Activated gamma-delta T cell treated with anti-CD3 and anti-CD28 coated beads, Interleukin-2, amount 50 U/mL, for 16 hours (primary cell): Measurements from ENCODE around the gene PRDM9.
"Not testable (repeated sequence)": the region's sequence is repeated elsewhere in the genome, so short reads cannot be mapped to it uniquely, and the experiment has no call there.

Experiments
- DNase-seq: peaks from one replicate; pipeline ENCODE4 v3.0.0-alpha.2; 2020; ENCODE audit warnings: low read depth

The PRDM9 gene

DNA sequence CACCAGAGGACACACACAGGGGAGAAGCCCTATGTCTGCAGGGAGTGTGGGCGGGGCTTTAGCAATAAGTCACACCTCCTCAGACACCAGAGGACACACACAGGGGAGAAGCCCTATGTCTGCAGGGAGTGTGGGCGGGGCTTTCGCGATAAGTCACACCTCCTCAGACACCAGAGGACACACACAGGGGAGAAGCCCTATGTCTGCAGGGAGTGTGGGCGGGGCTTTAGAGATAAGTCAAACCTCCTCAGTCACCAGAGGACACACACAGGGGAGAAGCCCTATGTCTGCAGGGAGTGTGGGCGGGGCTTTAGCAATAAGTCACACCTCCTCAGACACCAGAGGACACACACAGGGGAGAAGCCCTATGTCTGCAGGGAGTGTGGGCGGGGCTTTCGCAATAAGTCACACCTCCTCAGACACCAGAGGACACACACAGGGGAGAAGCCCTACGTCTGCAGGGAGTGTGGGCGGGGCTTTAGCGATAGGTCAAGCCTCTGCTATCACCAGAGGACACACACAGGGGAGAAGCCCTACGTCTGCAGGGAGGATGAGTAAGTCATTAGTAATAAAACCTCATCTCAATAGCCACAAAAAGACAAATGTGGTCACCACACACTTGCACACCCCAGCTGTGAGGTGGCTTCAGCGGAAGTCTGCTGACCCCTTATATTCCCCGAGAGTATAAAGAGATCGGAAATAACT, 20.0 kb downstream of the PRDM9 start:
- not testable (repeated sequence) for DNase-seq

DNA sequence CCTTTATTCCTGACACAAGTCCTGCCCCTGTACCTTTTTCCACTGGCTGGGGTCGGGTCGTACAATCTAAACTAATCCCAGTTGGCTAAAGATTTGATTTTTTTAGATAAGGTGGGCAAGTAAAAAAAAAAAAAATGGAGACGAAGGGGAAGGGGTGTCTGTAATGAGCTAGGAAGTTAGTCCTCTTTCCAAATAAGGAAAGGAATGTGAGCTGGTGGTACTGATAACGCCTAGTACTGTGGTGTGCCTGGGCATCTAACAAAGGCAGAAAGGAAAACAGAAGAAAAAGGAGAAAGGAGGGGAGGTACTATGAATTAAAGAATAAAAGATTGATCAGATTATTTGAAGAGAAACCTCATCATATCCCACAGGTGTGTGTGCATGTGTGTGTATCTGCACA, 21.3 kb downstream of the PRDM9 start:
- no peak for DNase-seq

DNA sequence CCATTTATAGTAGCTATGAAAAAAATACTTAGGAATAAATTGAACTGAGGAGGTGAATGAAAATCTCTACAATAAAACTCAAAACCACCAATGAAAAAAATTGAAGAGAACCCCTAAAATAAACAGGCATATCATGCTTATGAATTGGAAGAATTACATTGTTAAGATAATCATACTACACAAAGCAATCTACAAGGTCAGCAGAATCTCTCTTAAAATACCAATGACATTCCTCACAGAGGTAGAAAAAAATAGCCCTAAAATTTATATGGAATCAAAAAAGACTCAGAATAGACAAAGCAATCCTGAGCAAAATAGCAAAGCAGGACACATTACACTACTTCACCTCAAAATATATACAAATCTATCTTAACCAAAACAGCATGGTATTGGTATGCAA, 23.2 kb downstream of the PRDM9 start:
- no peak for DNase-seq

DNA sequence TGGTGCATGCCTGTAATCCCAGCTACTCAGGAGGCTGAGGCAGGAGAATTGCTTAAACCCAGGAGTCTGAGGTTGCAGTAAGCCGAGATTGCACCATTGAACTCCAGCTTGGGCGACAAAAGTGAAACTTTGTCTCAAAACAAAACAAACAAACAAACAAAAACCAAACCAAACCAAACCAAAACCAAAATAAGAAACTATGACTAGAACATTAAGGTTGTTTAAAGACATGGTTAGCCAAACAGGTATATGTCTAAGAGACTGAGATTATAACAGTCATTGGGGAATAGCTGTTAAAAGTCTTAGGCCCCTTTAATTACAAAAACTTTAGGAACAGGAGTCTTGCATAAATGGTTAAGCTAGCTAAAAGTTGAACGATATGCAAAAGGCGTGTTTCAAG, 63.6 kb downstream of the PRDM9 start:
- DNase-seq = no peak
